B cell (primary cell): Measurements from ENCODE around the gene CAPN12. TPM values are rescaled to one million over a fixed set of nuclear protein-coding genes. Genes with fewer than 3 reads are reported as not detected.

Source experiments
- ATAC-seq: fragments of 200-7000 bp; cut with Tn5 transposase; one replicate; pipeline ENCODE4 v1.10.0; 2021; ENCODE audit warnings: low read depth, mild to moderate bottlenecking, moderate number of reproducible peaks, moderate library complexity
- CTCF ChIA-PET: fragments of 350-600 bp; sonication (Branson Sonifier 250); formaldehyde crosslinking; loops from one replicate; lab custom pipeline; 2021; ENCODE audit warnings: antibody characterized with exemption, inconsistent platforms; lab: Charles Lee
- POLR2A ChIA-PET: fragments of 350-600 bp; sonication (Branson Sonifier 250); formaldehyde crosslinking; loops from one replicate; lab custom pipeline; 2021; ENCODE audit warnings: antibody characterized with exemption; lab: Charles Lee
- DNase-seq: peaks from one replicate; pipeline ENCODE4 v3.0.0; 2013
- H2AFZ ChIP-seq: 2 replicates; pipeline ENCODE4 v1.6.1; 2012; ENCODE audit warnings: mild to moderate bottlenecking, low read depth, low read length; ENCODE audit not compliant: insufficient read depth, poor library complexity, severe bottlenecking
- H3K27ac ChIP-seq, 2 donors: 1 replicate in 1 of 2; 2 replicates in 1 of 2; pipeline ENCODE4 v1.5.1; 2012 to 2013; ENCODE audit warnings: low read length in 2 of 2, mild to moderate bottlenecking in 2 of 2, moderate library complexity in 1 of 2
- H3K27me3 ChIP-seq, 4 experiments: fragments of 200-600 bp in 1 of 4; sonication (generic) in 1 of 4; replicated peaks in 1 of 4; 1 replicate in 2 of 4; 2 replicates in 2 of 4; pipeline versions ENCODE4 v1.6.1 to v1.7.0; 2013 to 2016; ENCODE audit warnings: low read length in 3 of 4, mild to moderate bottlenecking in 2 of 4, mixed read lengths in 1 of 4, moderate library complexity in 1 of 4; ENCODE audit not compliant: insufficient read depth in 4 of 4, control insufficient read depth in 3 of 4; ENCODE audit errors: control extremely low read depth in 1 of 4
- H3K36me3 ChIP-seq, 2 experiments: replicated peaks in 1 of 2; 1 replicate in 1 of 2; 2 replicates in 1 of 2; pipeline versions ENCODE4 v1.6.1 to v1.7.1; 2013; ENCODE audit warnings: low read length in 1 of 2; ENCODE audit not compliant: insufficient read depth in 2 of 2, control insufficient read depth in 1 of 2; ENCODE audit errors: control extremely low read depth in 1 of 2, extremely low read depth in 1 of 2
- H3K4me1 ChIP-seq, 2 donors: fragments of 200-600 bp in 1 of 2; sonication (generic) in 1 of 2; 1 replicate in 1 of 2; 2 replicates in 1 of 2; pipeline versions ENCODE4 v1.5.1 to v1.6.1; 2013 to 2017; ENCODE audit warnings: low read length in 2 of 2; ENCODE audit not compliant: control insufficient read depth in 2 of 2, insufficient read depth in 2 of 2
- H3K4me2 ChIP-seq: replicated peaks from 2 replicates; pipeline ENCODE3; 2012; ENCODE audit warnings: mild to moderate bottlenecking, low read depth, low read length; ENCODE audit not compliant: poor library complexity, severe bottlenecking
- H3K4me3 ChIP-seq, 5 experiments: fragments of 200-600 bp in 1 of 5; sonication (generic) in 1 of 5; 1 replicate in 3 of 5; 2 replicates in 2 of 5; pipeline versions ENCODE4 v1.5.1 to v1.7.0; 2011 to 2016; ENCODE audit warnings: low read length in 4 of 5, mild to moderate bottlenecking in 4 of 5, low read depth in 2 of 5, control low read depth in 1 of 5, moderate library complexity in 1 of 5; ENCODE audit not compliant: insufficient read depth in 1 of 5; ENCODE audit errors: control extremely low read depth in 1 of 5, extremely low read depth in 1 of 5
- H3K79me2 ChIP-seq: fragments of 200-600 bp; sonication (generic); one replicate; pipeline ENCODE4 v1.6.0; 2016; ENCODE audit warnings: low read length; ENCODE audit not compliant: control insufficient read depth, insufficient read depth
- H3K9ac ChIP-seq: fragments of 200-600 bp; sonication (generic); 2 replicates; pipeline ENCODE4 v1.6.1; 2017; ENCODE audit warnings: mild to moderate bottlenecking, low read length, moderate library complexity
- H3K9me3 ChIP-seq, 3 donors: one replicate each; pipeline versions ENCODE4 v1.6.1 to v1.7.1; 2013; ENCODE audit warnings: low read length in 2 of 3; ENCODE audit not compliant: control insufficient read depth in 2 of 3, insufficient read depth in 1 of 3; ENCODE audit errors: control extremely low read depth in 1 of 3
- H4K20me1 ChIP-seq: 2 replicates; pipeline ENCODE4 v1.6.0; 2012; ENCODE audit warnings: mild to moderate bottlenecking, low read length; ENCODE audit not compliant: insufficient read depth, control insufficient read depth, poor library complexity, severe bottlenecking
- H3K27ac Mint-ChIP-seq: one replicate; pipeline ENCODE4 v1.8.0; 2021; ENCODE audit warnings: mixed read lengths
- H3K27me3 Mint-ChIP-seq: one replicate; pipeline ENCODE4 v1.8.0; 2021; ENCODE audit warnings: mixed read lengths
- H3K4me1 Mint-ChIP-seq: one replicate; pipeline ENCODE4 v1.8.0; 2021; ENCODE audit warnings: mixed read lengths
- H3K4me3 Mint-ChIP-seq: one replicate; pipeline ENCODE4 v1.8.0; 2021; ENCODE audit warnings: mixed read lengths
- H3K9me3 Mint-ChIP-seq: one replicate; pipeline ENCODE4 v1.8.0; 2022; ENCODE audit warnings: mixed read lengths; ENCODE audit not compliant: insufficient read depth
- CTCF ChIP-seq: fragments of 200-600 bp; IDR thresholded peaks from one replicate; pipeline ENCODE4 v1.8.0; 2022; ENCODE audit warnings: antibody characterized with exemption, mild to moderate bottlenecking
- EZH2 ChIP-seq: IDR thresholded peaks from 2 replicates; pipeline ENCODE4 v1.6.1; 2012; ENCODE audit warnings: borderline replicate concordance, low read depth, mild to moderate bottlenecking, moderate library complexity, low read length; ENCODE audit not compliant: insufficient read depth, poor library complexity, severe bottlenecking
- WGBS: methylation state at CpG from one replicate; pipeline ENCODE4 v1.1.5; 2013; ENCODE audit warnings: missing lambda C conversion rate; ENCODE audit not compliant: insufficient coverage; 5-methylcytosine and 5-hydroxymethylcytosine counted together
- intact Hi-C: fragments of 100-400 bp; cut with micrococcal nuclease; formaldehyde crosslinking; loops from one replicate; pipeline ENCODE4 v1.10.0; 2022
- polyA plus RNA-seq: library from polyadenylated mRNA; depleted of rRNA; stranded (reverse); fragments of >200 nt; gene quantifications from 2 replicates; pipeline ENCODE4 v1.2.3, GENCODE V29; 2012
- total RNA-seq, 2 donors: library from RNA; stranded (reverse); fragments of 120-200 nt in 1 of 2; gene quantifications; 1 replicate in 1 of 2; 2 replicates in 1 of 2; pipeline versions ENCODE4 v1.2.3 to v1.2.4, GENCODE V29; 2013 to 2022

CAPN12 gene
- total and polyA plus RNA-seq, 2 donors (not counting 1 experiment from before 2014, with no cell fraction given) = 28.6 to 104 TPM

GRCh38 chr19:38726761-38727301 is 17.4 kb downstream of the CAPN12 start:
- no peak overlapping the region for H3K27ac ChIP-seq
- H3K9me3 ChIP-seq = no peaks in the 10 kb centered on the region
- Mint-ChIP-seq H3K4me3 (no peak overlapping the region), H3K27me3 (no peaks in the 10 kb centered on the region), H3K4me1 (peaks cover 4% of the 10 kb centered on the region), H3K9me3 (no peaks in the 10 kb centered on the region), H3K27ac (peak overlapping the region; percentile 26)
- H3K4me1 ChIP-seq = peaks cover 0 to 5% of the 10 kb centered on the region in 2 donors
- ChIA-PET POLR2A (no interaction called here), CTCF (interaction anchor here (1.0 to 7.3 kb wide), 2 partner anchors 8 to 204 kb away, joined by 3 to 36 read pairs; partner anchors contain the start of genes MRPS12 and SARS2)
- ATAC-seq (no peak), DNase-seq (no peak)
- no peaks in the 10 kb centered on the region for H3K27me3 ChIP-seq
- intact Hi-C loops = no loop called here
- H3K9ac ChIP-seq = no peak overlapping the region
- no peak overlapping the region for H2AFZ ChIP-seq
- H3K79me2 ChIP-seq = no peaks in the 10 kb centered on the region
- TF ChIP-seq CTCF = no peak
- TF ChIP-seq EZH2 = no peak
- 86% methylated on average over 30 of the region's 30 CpGs for WGBS
- no peak overlapping the region for H3K4me2 ChIP-seq
- peaks cover 0 to 67% of the 10 kb centered on the region in 2 experiments for H3K36me3 ChIP-seq
- no peaks in the 10 kb centered on the region for H4K20me1 ChIP-seq
- H3K4me3 ChIP-seq = no peak overlapping the region

GRCh38 chr19:38726284-38726673 is 18.0 kb downstream of the CAPN12 start:
- Mint-ChIP-seq H3K27me3 (no peaks in the 10 kb centered on the region), H3K4me3 (no peak overlapping the region), H3K9me3 (no peaks in the 10 kb centered on the region), H3K4me1 (peaks cover 4% of the 10 kb centered on the region), H3K27ac (no peak overlapping the region)
- H4K20me1 ChIP-seq = no peaks in the 10 kb centered on the region
- no peak overlapping the region for H2AFZ ChIP-seq
- 99% methylated on average over 6 of the region's 6 CpGs for WGBS
- ChIA-PET POLR2A (no interaction called here), CTCF (interaction anchor here (1.0 to 7.3 kb wide), 2 partner anchors 8 to 204 kb away, joined by 3 to 36 read pairs; partner anchors contain the start of genes MRPS12 and SARS2)
- intact Hi-C loops = no loop called here
- no peak overlapping the region for H3K9ac ChIP-seq
- H3K4me3 ChIP-seq = no peak overlapping the region
- no peak overlapping the region for H3K4me2 ChIP-seq
- H3K4me1 ChIP-seq = peaks cover 0 to 5% of the 10 kb centered on the region in 2 donors
- H3K27me3 ChIP-seq = no peaks in the 10 kb centered on the region
- TF ChIP-seq CTCF (no peak), EZH2 (no peak)
- no peak for ATAC-seq
- H3K36me3 ChIP-seq = peaks cover 0 to 67% of the 10 kb centered on the region in 2 experiments
- no peaks in the 10 kb centered on the region for H3K9me3 ChIP-seq
- H3K79me2 ChIP-seq = no peaks in the 10 kb centered on the region
- H3K27ac ChIP-seq = no peak overlapping the region
- no peak for DNase-seq
